Non-pigmented ciliary epithelial cell (primary cell): Measurements from ENCODE around the gene SLC32A1.

Source experiments
- DNase-seq: peaks from one replicate; pipeline ENCODE4 v3.0.0-alpha.2; 2010; ENCODE audit warnings: low read depth

Gene SLC32A1

GRCh38 chr20:38723848-38724625 is at the start of gene SLC32A1:
Gene SLC32A1 (plus strand): TSS chr20:38724486. CDS start chr20:38724725, 239 bp downstream.
- no peak for DNase-seq

GRCh38 chr20:38674765-38675133 is 49.5 kb upstream of the SLC32A1 start:
- DNase-seq: no peak

- DNase-seq: no peak
Observed at GRCh38 chr20:38676576-38676975, 47.7 kb upstream of the SLC32A1 start.

- no peak for DNase-seq
Observed at GRCh38 chr20:38680500-38681306, 43.6 kb upstream of the SLC32A1 start.

GRCh38 chr20:38685271-38685670 is 39.0 kb upstream of the SLC32A1 start:
- DNase-seq: no peak

- no peak for DNase-seq
Observed at GRCh38 chr20:38685853-38686473, 38.3 kb upstream of the SLC32A1 start.

- DNase-seq: no peak
Observed at GRCh38 chr20:38692436-38693411, 31.6 kb upstream of the SLC32A1 start.

GRCh38 chr20:38697306-38697705 is 27.0 kb upstream of the SLC32A1 start:
- DNase-seq: no peak

- DNase-seq: no peak
Observed at GRCh38 chr20:38698541-38698940, 25.7 kb upstream of the SLC32A1 start.

- DNase-seq: no peak
Observed at GRCh38 chr20:38700141-38700540, 24.1 kb upstream of the SLC32A1 start.

- no peak for DNase-seq
Observed at GRCh38 chr20:38700926-38701325, 23.4 kb upstream of the SLC32A1 start.

GRCh38 chr20:38703526-38703925 is 20.8 kb upstream of the SLC32A1 start:
- DNase-seq: no peak

- DNase-seq: no peak
Observed at GRCh38 chr20:38704136-38704535, 20.1 kb upstream of the SLC32A1 start.

- DNase-seq: no peak
Observed at GRCh38 chr20:38706509-38706908, 17.8 kb upstream of the SLC32A1 start.

- DNase-seq: no peak
Observed at GRCh38 chr20:38714308-38714707, 10.0 kb upstream of the SLC32A1 start.

- DNase-seq: no peak
Observed at GRCh38 chr20:38715646-38716045, 8.6 kb upstream of the SLC32A1 start.

GRCh38 chr20:38722683-38723016 is 1.6 kb upstream of the SLC32A1 start:
- DNase-seq: no peak

GRCh38 chr20:38723017-38723847 is 1.1 kb upstream of the SLC32A1 start:
- DNase-seq: peak; percentile 13

- no peak for DNase-seq
Observed at GRCh38 chr20:38724626-38725147, 401 bp downstream of the SLC32A1 start.

- no peak for DNase-seq
Observed at GRCh38 chr20:38725148-38725901, 1.0 kb downstream of the SLC32A1 start.
